Choroid plexus epithelial cell (primary cell): ENCODE measurements around the gene SLC25A42.

Experiments used
- DNase-seq: peaks from one replicate; pipeline ENCODE4 v3.0.0-alpha.2; 2010; ENCODE audit warnings: low read depth
- H3K4me3 ChIP-seq: 2 replicates; pipeline ENCODE4 v1.5.1; 2011; ENCODE audit warnings: low read depth, mild to moderate bottlenecking, control low read depth, low read length, moderate library complexity
- TF ChIP-seq, protein P1 (sequence below): conservative IDR thresholded peaks from 2 replicates; pipeline ENCODE4 v1.5.1; 2011; ENCODE audit warnings: low read depth, mild to moderate bottlenecking, control low read depth, inconsistent platforms, low read length, moderate library complexity

SLC25A42 gene

DNA sequence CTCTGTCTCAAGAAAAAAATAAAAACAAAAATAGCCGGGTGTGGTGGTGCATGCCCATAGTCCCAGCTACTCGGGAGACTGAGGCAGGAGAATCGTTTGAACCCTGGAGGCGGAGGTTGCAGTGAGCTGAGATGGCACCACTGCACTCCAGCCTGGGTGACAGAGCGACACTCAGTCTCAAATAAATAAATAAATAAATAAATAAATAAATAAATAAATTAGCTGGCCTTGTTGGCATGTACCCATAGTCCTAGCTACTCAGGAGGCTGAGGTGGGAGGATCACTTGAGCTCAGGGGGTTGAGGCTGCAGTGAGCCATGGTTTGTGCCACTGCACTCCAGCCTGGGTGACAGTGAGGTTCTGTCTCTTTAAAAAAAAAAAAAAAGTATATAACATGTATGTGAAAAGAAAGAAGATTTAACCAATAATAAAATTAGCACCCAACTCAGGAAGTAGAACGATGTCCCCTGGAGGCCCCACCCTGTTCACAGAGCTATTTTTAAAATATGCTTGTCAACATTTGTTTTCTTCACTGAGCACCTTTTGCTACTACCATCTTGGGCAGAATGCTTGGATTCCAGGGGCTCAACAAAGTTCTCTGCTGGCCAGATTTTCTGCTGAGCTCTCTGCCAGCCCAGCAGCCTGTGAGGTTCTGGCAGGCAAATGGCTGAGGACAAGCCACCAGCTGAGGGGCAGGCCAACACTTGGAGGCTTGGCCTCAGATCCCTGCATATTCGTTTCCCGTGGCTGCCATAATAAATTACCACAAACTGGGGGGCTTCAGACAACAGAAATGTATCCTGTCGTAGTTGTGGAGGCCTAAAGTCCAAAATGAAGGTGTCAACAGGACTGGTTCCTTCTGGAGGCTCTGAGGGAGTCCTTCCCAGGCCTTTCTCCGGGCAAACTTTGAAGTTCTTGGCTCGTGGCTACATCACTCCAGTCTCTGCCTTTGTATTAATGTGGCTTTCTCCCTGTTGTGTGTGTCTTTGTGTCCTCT is 5.2 kb downstream of the SLC25A42 start:
- H3K4me3 ChIP-seq, result no peak overlapping the region
- DNase-seq, result no peak
- TF ChIP-seq, protein P1, sequence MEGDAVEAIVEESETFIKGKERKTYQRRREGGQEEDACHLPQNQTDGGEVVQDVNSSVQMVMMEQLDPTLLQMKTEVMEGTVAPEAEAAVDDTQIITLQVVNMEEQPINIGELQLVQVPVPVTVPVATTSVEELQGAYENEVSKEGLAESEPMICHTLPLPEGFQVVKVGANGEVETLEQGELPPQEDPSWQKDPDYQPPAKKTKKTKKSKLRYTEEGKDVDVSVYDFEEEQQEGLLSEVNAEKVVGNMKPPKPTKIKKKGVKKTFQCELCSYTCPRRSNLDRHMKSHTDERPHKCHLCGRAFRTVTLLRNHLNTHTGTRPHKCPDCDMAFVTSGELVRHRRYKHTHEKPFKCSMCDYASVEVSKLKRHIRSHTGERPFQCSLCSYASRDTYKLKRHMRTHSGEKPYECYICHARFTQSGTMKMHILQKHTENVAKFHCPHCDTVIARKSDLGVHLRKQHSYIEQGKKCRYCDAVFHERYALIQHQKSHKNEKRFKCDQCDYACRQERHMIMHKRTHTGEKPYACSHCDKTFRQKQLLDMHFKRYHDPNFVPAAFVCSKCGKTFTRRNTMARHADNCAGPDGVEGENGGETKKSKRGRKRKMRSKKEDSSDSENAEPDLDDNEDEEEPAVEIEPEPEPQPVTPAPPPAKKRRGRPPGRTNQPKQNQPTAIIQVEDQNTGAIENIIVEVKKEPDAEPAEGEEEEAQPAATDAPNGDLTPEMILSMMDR, result no peak

DNA sequence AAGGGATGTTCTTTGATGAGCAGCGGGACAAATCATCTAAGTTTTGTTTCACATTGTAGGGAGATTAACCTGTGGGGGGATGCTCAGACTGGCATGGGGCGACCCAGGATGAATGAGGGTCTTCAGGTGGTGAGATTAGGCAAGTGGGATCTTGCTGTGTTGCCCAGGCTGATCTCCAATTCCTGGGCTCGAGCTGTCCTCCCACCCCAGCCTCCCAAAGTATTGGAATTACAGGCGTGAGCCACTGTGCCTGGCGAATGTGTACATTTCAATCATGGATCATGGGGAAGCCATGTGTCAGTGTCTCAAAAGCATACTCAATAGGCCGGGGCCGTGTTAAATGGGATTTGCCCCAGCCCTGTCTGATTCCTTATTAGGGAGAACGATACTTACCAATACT is 8.1 kb downstream of the SLC25A42 start:
- DNase-seq, result no peak
- TF ChIP-seq, protein P1, result no peak
- no peak overlapping the region for H3K4me3 ChIP-seq

DNA sequence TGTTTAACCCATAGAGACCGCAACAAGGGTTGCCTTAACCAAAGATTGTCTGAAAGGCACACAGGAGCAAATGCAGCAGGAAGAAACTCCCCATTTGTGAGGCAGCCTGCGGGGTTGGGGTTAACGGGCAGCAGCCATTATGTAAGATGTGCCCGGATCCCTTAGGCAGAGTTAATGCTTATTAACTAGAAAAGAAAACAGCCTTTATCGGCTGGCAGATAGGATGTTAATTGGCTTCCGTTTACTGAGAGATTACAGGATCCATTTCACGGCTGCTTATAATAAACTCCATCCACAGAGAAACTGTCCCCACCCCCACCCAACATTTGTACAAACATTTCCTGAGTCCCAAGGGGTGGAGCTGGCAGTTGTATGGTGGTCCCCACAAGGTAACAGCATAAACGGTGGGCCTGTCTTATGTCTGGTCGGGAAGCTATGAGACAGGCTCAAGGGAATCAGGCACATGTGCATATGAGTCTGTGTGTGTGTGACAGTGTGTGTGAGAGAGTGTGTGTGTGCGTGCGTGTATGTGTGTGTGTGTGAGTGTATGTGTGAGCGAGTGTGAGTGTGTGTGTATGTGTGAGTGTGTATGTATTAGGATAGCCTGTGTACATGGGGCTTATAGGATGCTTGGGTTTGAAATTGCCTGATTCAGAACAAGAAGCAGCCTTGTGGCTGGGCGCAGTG is 10.5 kb downstream of the SLC25A42 start:
- no peak overlapping the region for H3K4me3 ChIP-seq
- DNase-seq, result no peak
- TF ChIP-seq, protein P1, result no peak

DNA sequence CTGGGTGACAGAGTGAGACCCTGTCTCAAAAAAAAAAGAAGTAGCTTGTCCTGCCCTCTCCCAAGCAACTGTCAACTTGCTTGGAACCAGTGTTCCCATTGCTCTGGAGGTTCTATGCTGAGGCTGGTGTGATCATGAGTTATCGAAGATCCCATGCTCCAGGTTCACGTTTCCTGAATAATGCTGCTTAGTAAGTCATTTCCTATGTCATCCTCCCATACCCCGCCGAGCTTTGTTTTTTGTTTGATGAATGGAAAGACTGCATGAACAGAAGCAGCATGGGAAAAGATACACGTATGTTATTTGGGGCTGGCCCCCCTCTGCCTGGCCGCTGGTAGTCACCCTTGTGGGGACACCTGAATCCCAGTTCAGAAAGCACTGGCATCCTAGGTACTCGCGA is 11.3 kb downstream of the SLC25A42 start:
- TF ChIP-seq, protein P1, result no peak
- no peak for DNase-seq
- no peak overlapping the region for H3K4me3 ChIP-seq

DNA sequence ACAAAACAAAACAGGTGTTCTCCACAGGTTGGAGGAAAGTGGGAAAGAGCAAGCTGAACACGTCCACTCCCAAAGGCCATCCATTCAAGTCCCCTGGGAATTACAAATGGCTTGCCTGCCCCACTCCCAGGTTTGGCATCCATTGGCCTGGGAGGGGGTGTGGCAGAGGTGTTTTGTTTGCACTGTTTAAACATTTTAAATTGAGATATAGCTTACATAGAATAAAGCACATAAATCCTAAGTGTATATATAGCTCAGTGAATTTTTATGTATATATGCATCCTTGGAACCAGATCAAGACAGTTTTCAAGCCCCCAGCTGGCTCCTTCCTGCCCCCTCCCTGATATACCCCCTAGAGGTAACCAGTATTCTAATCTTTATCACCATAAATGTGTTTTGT is 12.7 kb downstream of the SLC25A42 start:
- DNase-seq, result no peak
- TF ChIP-seq, protein P1, result no peak
- H3K4me3 ChIP-seq, result no peak overlapping the region

DNA sequence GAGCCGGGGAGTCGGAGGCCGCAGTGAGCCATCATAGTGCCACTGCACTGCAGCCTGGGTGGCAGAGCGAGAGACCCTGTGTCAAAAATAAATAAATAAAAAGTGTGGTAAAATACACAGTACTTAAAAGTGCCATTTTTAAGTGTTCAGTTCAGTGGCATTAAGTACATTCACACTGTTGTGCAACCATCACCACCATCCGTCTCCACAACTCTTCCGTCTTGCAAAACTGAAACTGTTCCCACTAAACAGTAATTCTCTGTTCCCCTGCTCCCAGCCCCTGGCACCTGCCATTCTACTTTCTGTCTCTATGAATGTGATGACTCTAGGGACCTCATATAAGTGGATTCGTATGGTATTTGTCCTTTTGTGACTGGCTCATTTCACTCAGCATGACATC is 13.3 kb downstream of the SLC25A42 start:
- H3K4me3 ChIP-seq, result no peak overlapping the region
- TF ChIP-seq, protein P1, result no peak
- no peak for DNase-seq
